Keratinocyte (primary cell): ENCODE measurements around the gene CELSR1. TPM values are rescaled to one million over a fixed set of nuclear protein-coding genes. Genes with fewer than 3 reads are reported as not detected.

Source experiments
- DNase-seq: peaks from one replicate; pipeline ENCODE4 v3.0.0-alpha.2; 2011; ENCODE audit warnings: low read depth, missing footprints, low spot score
- FAIRE-seq: peaks from 2 replicates; lab custom pipeline; 2011; peaks lifted over from hg19 to GRCh38; lab: Jason Lieb, UNC
- H2AFZ ChIP-seq: 2 replicates; pipeline ENCODE4 v1.6.0; 2012; ENCODE audit warnings: low read length, control low read depth, inconsistent platforms; ENCODE audit not compliant: control insufficient read depth
- H3K27ac ChIP-seq: 2 replicates; pipeline ENCODE4 v1.5.1; 2011; ENCODE audit warnings: low read length; ENCODE audit not compliant: control insufficient read depth, insufficient read depth
- H3K27me3 ChIP-seq: 3 replicates; pipeline ENCODE4 v1.6.0; 2011; ENCODE audit warnings: low read length; ENCODE audit not compliant: control insufficient read depth, insufficient read depth; ENCODE audit errors: extremely low read depth
- H3K36me3 ChIP-seq, 2 experiments: 2 replicates in 1 of 2; 3 replicates in 1 of 2; pipeline ENCODE4 v1.5.1; 2011; ENCODE audit warnings: low read length in 2 of 2, mild to moderate bottlenecking in 1 of 2; ENCODE audit not compliant: control insufficient read depth in 2 of 2, insufficient read depth in 2 of 2; ENCODE audit errors: extremely low read depth in 1 of 2
- H3K4me1 ChIP-seq: 3 replicates; pipeline ENCODE4 v1.5.1; 2011; ENCODE audit warnings: low read length; ENCODE audit not compliant: control insufficient read depth, insufficient read depth; ENCODE audit errors: extremely low read depth
- H3K4me2 ChIP-seq: 3 replicates; pipeline ENCODE4 v1.6.0; 2011; ENCODE audit warnings: low read depth, low read length; ENCODE audit not compliant: control insufficient read depth, insufficient read depth; ENCODE audit errors: extremely low read depth
- H3K4me3 ChIP-seq, 3 experiments: fragments of 200-600 bp in 1 of 3; sonication (generic) in 1 of 3; 2 replicates in 2 of 3; 3 replicates in 1 of 3; pipeline ENCODE4 v1.5.1; 2011 to 2016; ENCODE audit warnings: low read length in 3 of 3, mild to moderate bottlenecking in 3 of 3, control low read depth in 2 of 3, inconsistent platforms in 1 of 3, low read depth in 1 of 3, mixed read lengths in 1 of 3, mixed run types in 1 of 3, moderate library complexity in 1 of 3; ENCODE audit not compliant: control insufficient read depth in 2 of 3, insufficient read depth in 2 of 3; ENCODE audit errors: extremely low read depth in 1 of 3
- H3K79me2 ChIP-seq: 2 replicates; pipeline ENCODE4 v1.6.0; 2012; ENCODE audit warnings: low read length; ENCODE audit not compliant: control insufficient read depth, insufficient read depth
- H3K9ac ChIP-seq: 3 replicates; pipeline ENCODE4 v1.6.0; 2011; ENCODE audit warnings: low read length; ENCODE audit not compliant: control insufficient read depth, insufficient read depth; ENCODE audit errors: extremely low read depth
- H3K9me1 ChIP-seq: 3 replicates; pipeline ENCODE4 v1.6.0; 2011; ENCODE audit warnings: low read length; ENCODE audit not compliant: control insufficient read depth, insufficient read depth; ENCODE audit errors: extremely low read depth
- H3K9me3 ChIP-seq: 2 replicates; pipeline ENCODE4 v1.5.1; 2012; ENCODE audit warnings: low read depth, low read length; ENCODE audit not compliant: control insufficient read depth
- H4K20me1 ChIP-seq: 3 replicates; pipeline ENCODE4 v1.6.0; 2011; ENCODE audit warnings: low read length; ENCODE audit not compliant: control insufficient read depth, insufficient read depth; ENCODE audit errors: extremely low read depth
- EZH2 ChIP-seq: IDR thresholded peaks from one replicate; pipeline ENCODE4 v1.6.1; 2012; ENCODE audit warnings: inconsistent platforms, mild to moderate bottlenecking, low read length, moderate library complexity
- dilution Hi-C: fragments of 300-500 bp; cut with MboI; formaldehyde crosslinking; loops from one replicate; pipeline ENCODE4 v1.7.0; 2020; ENCODE audit warnings: low sequenced_read_pairs; ENCODE audit not compliant: extremely low pct_ligation_motif_present
- polyA plus RNA-seq, 5 experiments: library from polyadenylated mRNA; depleted of rRNA in 3 of 5; stranded (reverse) in 3 of 5; stranded (forward) in 1 of 5; unstranded in 1 of 5; fragments of >200 nt; gene quantifications; 1 replicate in 1 of 5; 2 replicates in 3 of 5; 3 replicates in 1 of 5; pipeline versions ENCODE4 v1.2.1 to v1.2.3, GENCODE V29; 2011 to 2012; ENCODE audit warnings: missing spikeins in 2 of 5, low read depth in 1 of 5, low replicate concordance in 1 of 5
- TF ChIP-seq, protein P1 (sequence below), 3 experiments: IDR thresholded peaks in 1 of 3; conservative IDR thresholded peaks in 1 of 3; optimal IDR thresholded peaks in 1 of 3; 2 replicates in 2 of 3; 3 replicates in 1 of 3; pipeline versions ENCODE3 to v1.5.1; 2011; ENCODE audit warnings: low read length in 3 of 3, mild to moderate bottlenecking in 3 of 3, moderate library complexity in 2 of 3, control low read depth in 1 of 3, inconsistent platforms in 1 of 3; ENCODE audit not compliant: insufficient read depth in 2 of 3; ENCODE audit errors: extremely low read depth in 1 of 3

Gene CELSR1
- polyA plus RNA-seq, 1 donor (not counting 4 experiments of a cell fraction or from before 2014, with no cell fraction given), result 16.1 TPM

DNA sequence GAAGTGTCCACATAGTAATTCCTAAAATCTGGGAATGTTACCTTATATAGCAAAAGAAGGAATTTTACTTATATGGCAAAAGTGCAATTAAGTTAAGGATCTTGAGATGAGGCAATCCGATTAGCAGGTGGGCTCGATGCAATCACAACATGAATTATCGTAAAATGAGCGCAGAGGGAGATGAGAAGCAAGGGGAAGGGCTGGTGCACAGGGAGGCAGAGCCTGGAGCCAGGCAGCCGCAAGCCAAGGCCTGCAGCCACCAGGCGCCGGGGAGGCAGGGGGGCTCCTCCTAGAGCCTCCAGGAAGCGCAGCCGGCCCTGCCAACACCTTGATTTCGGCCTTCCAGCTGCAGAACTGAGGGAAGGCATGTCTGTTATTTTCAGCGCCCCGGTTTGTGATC lies 85.7 kb downstream of the CELSR1 start:
- Histone ChIP-seq H3K9me3 (no peaks in the 10 kb centered on the region), H3K27me3 (no peaks in the 10 kb centered on the region), H2AFZ (no peak overlapping the region), H3K36me3 (peaks cover 3 to 16% of the 10 kb centered on the region in 2 experiments), H3K4me2 (peak overlapping the region; percentile 72), H3K9me1 (peaks cover 11% of the 10 kb centered on the region), H3K79me2 (peaks cover 31% of the 10 kb centered on the region), H4K20me1 (peaks cover 4% of the 10 kb centered on the region), H3K4me1 (peaks cover 58% of the 10 kb centered on the region), H3K4me3 (no peak overlapping the region), H3K27ac (peak overlapping the region; percentile 95), H3K9ac (peak overlapping the region; percentile 81)
- TF ChIP-seq EZH2, result no peak
- TF ChIP-seq, protein P1, sequence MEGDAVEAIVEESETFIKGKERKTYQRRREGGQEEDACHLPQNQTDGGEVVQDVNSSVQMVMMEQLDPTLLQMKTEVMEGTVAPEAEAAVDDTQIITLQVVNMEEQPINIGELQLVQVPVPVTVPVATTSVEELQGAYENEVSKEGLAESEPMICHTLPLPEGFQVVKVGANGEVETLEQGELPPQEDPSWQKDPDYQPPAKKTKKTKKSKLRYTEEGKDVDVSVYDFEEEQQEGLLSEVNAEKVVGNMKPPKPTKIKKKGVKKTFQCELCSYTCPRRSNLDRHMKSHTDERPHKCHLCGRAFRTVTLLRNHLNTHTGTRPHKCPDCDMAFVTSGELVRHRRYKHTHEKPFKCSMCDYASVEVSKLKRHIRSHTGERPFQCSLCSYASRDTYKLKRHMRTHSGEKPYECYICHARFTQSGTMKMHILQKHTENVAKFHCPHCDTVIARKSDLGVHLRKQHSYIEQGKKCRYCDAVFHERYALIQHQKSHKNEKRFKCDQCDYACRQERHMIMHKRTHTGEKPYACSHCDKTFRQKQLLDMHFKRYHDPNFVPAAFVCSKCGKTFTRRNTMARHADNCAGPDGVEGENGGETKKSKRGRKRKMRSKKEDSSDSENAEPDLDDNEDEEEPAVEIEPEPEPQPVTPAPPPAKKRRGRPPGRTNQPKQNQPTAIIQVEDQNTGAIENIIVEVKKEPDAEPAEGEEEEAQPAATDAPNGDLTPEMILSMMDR (optimal IDR thresholded peaks at IDR 0.05 in 1 of 3, IDR thresholded peaks at IDR 0.05 in 1 of 3, conservative IDR thresholded peaks at IDR 0.05 in 1 of 3; ENCODE audit: extremely low read depth in 1 of 3, insufficient read depth in 2 of 3, low read length in 3 of 3), result no peak
- DNase-seq (no peak), FAIRE-seq (peak; percentile 60)
- dilution Hi-C loops, result no loop called here

DNA sequence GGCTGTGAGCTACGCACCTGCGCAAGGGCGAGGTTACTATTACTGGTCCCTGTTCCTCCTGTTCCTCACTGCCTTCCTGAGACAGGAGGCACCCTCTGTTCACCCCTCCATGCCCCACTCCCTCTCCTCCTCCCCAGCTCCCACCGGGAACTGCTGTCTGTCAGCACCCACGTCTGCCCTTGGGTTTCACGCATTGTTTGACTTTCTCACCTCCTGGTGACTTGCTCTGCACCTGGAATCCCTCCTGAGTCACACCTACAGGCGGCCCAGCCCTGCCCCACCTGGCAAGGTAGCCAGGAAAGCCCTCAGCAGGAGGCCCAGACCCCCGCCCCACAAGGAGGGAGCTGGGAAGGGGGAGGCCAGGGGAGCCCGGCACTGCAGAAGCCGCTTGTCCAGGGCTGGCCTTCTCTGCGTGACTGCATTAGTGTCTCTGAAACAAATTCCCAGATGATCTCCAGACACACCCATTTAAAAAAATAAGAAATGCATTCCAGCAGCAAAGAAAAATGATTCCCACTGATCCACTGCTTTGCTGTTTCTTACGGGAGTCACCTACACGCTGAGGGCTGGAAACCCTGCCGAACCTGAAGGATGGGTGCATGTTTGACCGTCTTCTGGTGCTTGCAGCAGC lies 86.4 kb downstream of the CELSR1 start:
- H3K27me3 ChIP-seq, result no peaks in the 10 kb centered on the region
- peaks cover 4% of the 10 kb centered on the region for H4K20me1 ChIP-seq
- no peaks in the 10 kb centered on the region for H3K9me3 ChIP-seq
- peaks cover 57% of the 10 kb centered on the region for H3K4me1 ChIP-seq
- peak overlapping the region; percentile 81 for H3K9ac ChIP-seq
- peaks cover 31% of the 10 kb centered on the region for H3K79me2 ChIP-seq
- TF ChIP-seq, protein P1 (optimal IDR thresholded peaks at IDR 0.05 in 1 of 3, IDR thresholded peaks at IDR 0.05 in 1 of 3, conservative IDR thresholded peaks at IDR 0.05 in 1 of 3; ENCODE audit: extremely low read depth in 1 of 3, insufficient read depth in 2 of 3, low read length in 3 of 3), result no peak
- TF ChIP-seq EZH2, result no peak
- FAIRE-seq (peak; percentile 76), DNase-seq (peak; percentile 55)
- dilution Hi-C loops, result no loop called here
- peak overlapping the region; percentile 95 for H3K27ac ChIP-seq
- peak overlapping the region in 1 of 3 experiments; percentile 31 for H3K4me3 ChIP-seq
- peaks cover 11% of the 10 kb centered on the region for H3K9me1 ChIP-seq
- peak overlapping the region; percentile 72 for H3K4me2 ChIP-seq
- peaks cover 2 to 16% of the 10 kb centered on the region in 2 experiments for H3K36me3 ChIP-seq
- H2AFZ ChIP-seq, result no peak overlapping the region
